ENCODE data around the gene ACTL10. TPM values are rescaled to one million over a fixed set of nuclear protein-coding genes. Genes with fewer than 3 reads are reported as not detected.

ACTL10 gene
- total and polyA plus RNA-seq, 2 of the 13 experiments (the other 11 are each of a cell fraction or from before 2014, with no cell fraction given) = not detected

DNA sequence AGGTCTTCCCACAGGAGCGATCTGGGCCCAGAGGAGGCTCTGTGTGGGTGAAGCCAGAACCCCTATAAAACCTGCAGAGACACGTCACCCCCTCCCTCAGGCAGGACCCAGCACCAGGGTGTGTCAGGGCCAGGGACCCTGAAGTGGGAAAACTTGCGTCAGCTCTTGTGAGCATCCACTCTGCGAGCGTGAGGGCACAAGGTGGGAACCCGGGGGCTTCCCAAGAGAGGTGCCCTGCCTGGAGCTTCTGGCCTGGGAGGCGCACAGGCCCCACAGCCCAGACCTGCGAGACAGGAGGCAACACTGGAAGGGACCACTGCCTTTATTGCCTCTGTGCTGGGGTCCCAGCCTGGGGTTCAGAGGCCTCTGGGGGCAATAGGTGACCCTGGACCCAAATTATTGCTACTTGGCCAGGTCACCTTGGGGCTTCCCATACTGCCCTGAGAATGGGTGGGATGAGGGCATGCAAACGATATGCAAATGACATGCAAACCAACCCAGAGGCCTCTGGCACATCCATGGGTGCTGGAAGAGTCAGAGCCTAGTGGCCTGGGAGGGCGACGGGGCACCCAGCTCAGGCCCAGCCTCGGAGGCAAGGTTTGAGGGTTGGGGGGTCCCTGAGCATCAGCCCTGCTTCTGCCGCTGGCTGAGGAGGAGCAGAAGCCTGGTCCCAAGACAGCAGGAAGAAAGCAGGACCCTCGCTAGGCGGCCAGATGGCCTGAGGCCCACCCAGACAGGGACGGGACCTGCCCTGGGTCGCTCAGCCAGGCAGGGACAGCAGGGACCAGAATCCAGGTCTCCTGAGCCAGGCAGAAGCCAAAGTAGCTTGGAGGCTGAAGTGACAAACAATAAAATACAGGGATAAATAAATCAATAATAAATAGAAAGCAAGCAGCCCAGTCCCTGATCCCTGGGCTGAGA lies 9.7 kb upstream of the ACTL10 start:
- Histone ChIP-seq H3K27ac (ENCODE audit: extremely low read length, insufficient read depth, low read length) (no peak overlapping the region), H2AFZ (ENCODE audit: low read length) (no peak overlapping the region), H3K9me3 (ENCODE audit: low read length) (no peaks in the 10 kb centered on the region), H3K4me3 (replicated peaks in 1 of 3; ENCODE audit: insufficient read depth in 1 of 3, low read depth in 2 of 3, low read length in 3 of 3) (no peak overlapping the region), H3K4me1 (ENCODE audit: insufficient read depth, low read length) (peaks cover 30% of the 10 kb centered on the region), H3K79me2 (ENCODE audit: insufficient read depth, low read length) (no peaks in the 10 kb centered on the region), H3K27me3 (ENCODE audit: control insufficient read depth in 1 of 2, insufficient read depth in 2 of 2, low read length in 2 of 2) (no peaks in the 10 kb centered on the region), H3K9ac (ENCODE audit: insufficient read depth, low read depth, low read length) (no peak overlapping the region), H4K20me1 (ENCODE audit: insufficient read depth, low read length) (no peaks in the 10 kb centered on the region), H3K36me3 (replicated peaks in 1 of 2; ENCODE audit: control insufficient read depth in 1 of 2, insufficient read depth in 2 of 2, low read length in 2 of 2) (peaks cover 38 to 47% of the 10 kb centered on the region in 2 experiments), H3K4me2 (ENCODE audit: low read depth, low read length) (no peak overlapping the region)
- DNase-seq (ENCODE audit: low spot score) = no peak
- POLR2A ChIA-PET = no interaction called here
- 0 out of 2 replicates have a peak, but pooled peaks have one; percentile 38 for TF ChIP-seq EED (CRISPR knock-in tag; IDR thresholded peaks at IDR 0.05)
- 0 out of 2 replicates have a peak, but pooled peaks have one; percentile 26 for TF ChIP-seq ARNTL (CRISPR knock-in tag; IDR thresholded peaks at IDR 0.05)
- 0 out of 2 replicates have a peak, but pooled peaks have one; percentile 52 for TF ChIP-seq ZNF343 (CRISPR knock-in tag; IDR thresholded peaks at IDR 0.05)
- TF ChIP-seq, protein P1, sequence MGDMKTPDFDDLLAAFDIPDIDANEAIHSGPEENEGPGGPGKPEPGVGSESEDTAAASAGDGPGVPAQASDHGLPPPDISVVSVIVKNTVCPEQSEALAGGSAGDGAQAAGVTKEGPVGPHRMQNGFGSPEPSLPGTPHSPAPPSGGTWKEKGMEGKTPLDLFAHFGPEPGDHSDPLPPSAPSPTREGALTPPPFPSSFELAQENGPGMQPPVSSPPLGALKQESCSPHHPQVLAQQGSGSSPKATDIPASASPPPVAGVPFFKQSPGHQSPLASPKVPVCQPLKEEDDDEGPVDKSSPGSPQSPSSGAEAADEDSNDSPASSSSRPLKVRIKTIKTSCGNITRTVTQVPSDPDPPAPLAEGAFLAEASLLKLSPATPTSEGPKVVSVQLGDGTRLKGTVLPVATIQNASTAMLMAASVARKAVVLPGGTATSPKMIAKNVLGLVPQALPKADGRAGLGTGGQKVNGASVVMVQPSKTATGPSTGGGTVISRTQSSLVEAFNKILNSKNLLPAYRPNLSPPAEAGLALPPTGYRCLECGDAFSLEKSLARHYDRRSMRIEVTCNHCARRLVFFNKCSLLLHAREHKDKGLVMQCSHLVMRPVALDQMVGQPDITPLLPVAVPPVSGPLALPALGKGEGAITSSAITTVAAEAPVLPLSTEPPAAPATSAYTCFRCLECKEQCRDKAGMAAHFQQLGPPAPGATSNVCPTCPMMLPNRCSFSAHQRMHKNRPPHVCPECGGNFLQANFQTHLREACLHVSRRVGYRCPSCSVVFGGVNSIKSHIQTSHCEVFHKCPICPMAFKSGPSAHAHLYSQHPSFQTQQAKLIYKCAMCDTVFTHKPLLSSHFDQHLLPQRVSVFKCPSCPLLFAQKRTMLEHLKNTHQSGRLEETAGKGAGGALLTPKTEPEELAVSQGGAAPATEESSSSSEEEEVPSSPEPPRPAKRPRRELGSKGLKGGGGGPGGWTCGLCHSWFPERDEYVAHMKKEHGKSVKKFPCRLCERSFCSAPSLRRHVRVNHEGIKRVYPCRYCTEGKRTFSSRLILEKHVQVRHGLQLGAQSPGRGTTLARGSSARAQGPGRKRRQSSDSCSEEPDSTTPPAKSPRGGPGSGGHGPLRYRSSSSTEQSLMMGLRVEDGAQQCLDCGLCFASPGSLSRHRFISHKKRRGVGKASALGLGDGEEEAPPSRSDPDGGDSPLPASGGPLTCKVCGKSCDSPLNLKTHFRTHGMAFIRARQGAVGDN (CRISPR knock-in tag; IDR thresholded peaks at IDR 0.05) = peak; percentile 19
- peak; percentile 5 for TF ChIP-seq AGO2 (optimal IDR thresholded peaks at IDR 0.05; ENCODE audit: low read depth, low read length)
- no peak for TF ChIP-seq TBX3 (IDR thresholded peaks at IDR 0.05; ENCODE audit: borderline replicate concordance)
- no peak for TF ChIP-seq ZNF24 (IDR thresholded peaks at IDR 0.05)
- TF ChIP-seq RBFOX2 (IDR thresholded peaks at IDR 0.05; ENCODE audit: low read depth, low read length) = 0 out of 2 replicates have a peak, but pooled peaks have one; percentile 31
- 0 out of 2 replicates have a peak, but pooled peaks have one; percentile 4 for TF ChIP-seq KDM5B (CRISPR knock-in tag; IDR thresholded peaks at IDR 0.05; ENCODE audit: borderline replicate concordance)
- TF ChIP-seq AGO1 (IDR thresholded peaks at IDR 0.05; ENCODE audit: low read depth, low read length, poor library complexity, severe bottlenecking) = peak; percentile 29
- in situ Hi-C loops (cut with HindIII; ENCODE audit: extremely low pct_ligation_motif_present, low pct_unique_long_range_greater_than_20kb) = no loop called here
- ATAC-seq = no peak
- no TSS peak for BruUV-seq (replicated peaks)
- CTCF ChIA-PET (ENCODE audit: low intra/inter-chr PET ratio, low total read pairs) = no interaction called here
- no peak for FAIRE-seq
- intact Hi-C loops (cut with micrococcal nuclease; ENCODE audit: unreplicated experiment) = no loop called here
- 95% methylated on average over 17 of the region's 17 CpGs for WGBS (ENCODE audit: low lambda C conversion rate)
